DOHH2 (cell line): Measurements from ENCODE around the gene LGALS3BP.

Experiments
- H3F3A ChIP-seq: fragments of 200-600 bp; sonication (generic), shearing (Covaris generic); 2 replicates; pipeline ENCODE4 v1.6.0; 2016; ENCODE audit warnings: antibody characterized with exemption, mild to moderate bottlenecking; ENCODE audit not compliant: control insufficient read depth, insufficient read depth
- H3K27ac ChIP-seq: fragments of 200-600 bp; sonication (generic); 2 replicates; pipeline ENCODE4 v1.5.1; 2014; ENCODE audit warnings: low read depth, mild to moderate bottlenecking, low read length, moderate library complexity
- H3K27me3 ChIP-seq: fragments of 200-600 bp; sonication (generic); 2 replicates; pipeline ENCODE4 v1.6.1; 2014; ENCODE audit warnings: mild to moderate bottlenecking, low read length, mixed read lengths; ENCODE audit not compliant: control insufficient read depth
- H3K36me3 ChIP-seq: fragments of 200-600 bp; sonication (generic); 2 replicates; pipeline ENCODE4 v1.6.1; 2014; ENCODE audit warnings: mild to moderate bottlenecking, low read length, moderate library complexity, mixed read lengths; ENCODE audit not compliant: control insufficient read depth
- H3K4me1 ChIP-seq: fragments of 200-600 bp; sonication (generic); 2 replicates; pipeline ENCODE4 v1.6.1; 2014; ENCODE audit warnings: mild to moderate bottlenecking, low read length, mixed read lengths; ENCODE audit not compliant: control insufficient read depth
- H3K4me2 ChIP-seq: fragments of 200-600 bp; sonication (generic); 2 replicates; pipeline ENCODE4 v1.6.0; 2014; ENCODE audit warnings: mild to moderate bottlenecking, low read length, moderate library complexity
- H3K4me3 ChIP-seq: fragments of 200-600 bp; sonication (generic); 2 replicates; pipeline ENCODE4 v1.5.1; 2014; ENCODE audit warnings: mild to moderate bottlenecking, low read length, mixed read lengths
- H3K79me2 ChIP-seq: fragments of 200-600 bp; sonication (generic); 2 replicates; pipeline ENCODE4 v1.6.1; 2014; ENCODE audit warnings: mild to moderate bottlenecking, low read length, mixed read lengths; ENCODE audit not compliant: control insufficient read depth
- H3K9me2 ChIP-seq: fragments of 200-600 bp; sonication (generic); replicated peaks from 2 replicates; pipeline ENCODE4 v1.6.1; 2014; ENCODE audit warnings: mild to moderate bottlenecking, low read length, mixed read lengths; ENCODE audit not compliant: control insufficient read depth
- H3K9me3 ChIP-seq: fragments of 200-600 bp; sonication (generic); 2 replicates; pipeline ENCODE4 v1.6.1; 2014; ENCODE audit warnings: antibody characterized with exemption, low read length, mixed read lengths; ENCODE audit not compliant: control insufficient read depth, insufficient read depth
- H4K20me1 ChIP-seq: fragments of 200-600 bp; sonication (generic); 2 replicates; pipeline ENCODE4 v1.6.0; 2014; ENCODE audit warnings: low read depth, mild to moderate bottlenecking, antibody characterized with exemption, low read length, moderate library complexity; ENCODE audit not compliant: control insufficient read depth, insufficient read depth
- CTCF ChIP-seq: fragments of 200-600 bp; sonication (generic); IDR thresholded peaks from one replicate; pipeline ENCODE4 v1.5.1; 2014; ENCODE audit warnings: antibody characterized with exemption, mild to moderate bottlenecking, low read depth, low read length; ENCODE audit not compliant: poor library complexity, severe bottlenecking
- EZH2phosphoT487 ChIP-seq: fragments of 200-600 bp; sonication (generic); IDR thresholded peaks from 2 replicates; pipeline ENCODE4 v1.6.1; 2017; ENCODE audit warnings: borderline replicate concordance, mild to moderate bottlenecking, antibody characterized with exemption, low read length, moderate library complexity, mixed read lengths

LGALS3BP gene

GRCh38 chr17:79006794-79007503 lies 27.2 kb upstream of the LGALS3BP start:
- no peak overlapping the region for H3K4me3 ChIP-seq
- H3K27ac ChIP-seq: no peak overlapping the region
- peaks cover 64% of the 10 kb centered on the region for H3K79me2 ChIP-seq
- H3F3A ChIP-seq: no peaks in the 10 kb centered on the region
- TF ChIP-seq CTCF (no peak), EZH2phosphoT487 (no peak)
- no peak overlapping the region; the same call in 1 of the 2 replicates for H3K4me2 ChIP-seq
- no peaks in the 10 kb centered on the region for H3K9me2 ChIP-seq
- H3K36me3 ChIP-seq: peaks cover 7% of the 10 kb centered on the region
- no peaks in the 10 kb centered on the region for H3K9me3 ChIP-seq
- H3K4me1 ChIP-seq: peaks cover 18% of the 10 kb centered on the region
- H3K27me3 ChIP-seq: no peaks in the 10 kb centered on the region
- H4K20me1 ChIP-seq: peaks cover 6% of the 10 kb centered on the region

GRCh38 chr17:79006046-79006445 lies 26.3 kb upstream of the LGALS3BP start:
- no peaks in the 10 kb centered on the region for H3K9me3 ChIP-seq
- H3K4me2 ChIP-seq: no peak overlapping the region
- peaks cover 73% of the 10 kb centered on the region for H3K79me2 ChIP-seq
- H3K27me3 ChIP-seq: no peaks in the 10 kb centered on the region
- no peaks in the 10 kb centered on the region for H3K9me2 ChIP-seq
- H3K4me1 ChIP-seq: peaks cover 18% of the 10 kb centered on the region
- peaks cover 7% of the 10 kb centered on the region for H3K36me3 ChIP-seq
- no peak for TF ChIP-seq CTCF
- TF ChIP-seq EZH2phosphoT487: no peak
- no peaks in the 10 kb centered on the region for H3F3A ChIP-seq
- H3K27ac ChIP-seq: no peak overlapping the region
- peaks cover 6% of the 10 kb centered on the region for H4K20me1 ChIP-seq
- H3K4me3 ChIP-seq: no peak overlapping the region

- peaks cover 7% of the 10 kb centered on the region for H3K36me3 ChIP-seq
- peaks cover 80% of the 10 kb centered on the region for H3K79me2 ChIP-seq
- H4K20me1 ChIP-seq: peaks cover 6% of the 10 kb centered on the region
- no peaks in the 10 kb centered on the region for H3K27me3 ChIP-seq
- H3K4me3 ChIP-seq: no peak overlapping the region
- TF ChIP-seq EZH2phosphoT487 (no peak), CTCF (no peak)
- H3K4me1 ChIP-seq: peaks cover 17% of the 10 kb centered on the region
- no peaks in the 10 kb centered on the region for H3K9me2 ChIP-seq
- H3F3A ChIP-seq: no peaks in the 10 kb centered on the region
- H3K9me3 ChIP-seq: no peaks in the 10 kb centered on the region
- H3K27ac ChIP-seq: no peak overlapping the region
- no peak overlapping the region for H3K4me2 ChIP-seq
Observed at GRCh38 chr17:79005063-79005861, 25.5 kb upstream of the LGALS3BP start.
